Stimulated activated CD4-positive, alpha-beta T cell treated with anti-CD3 and anti-CD28 coated beads, Interleukin-1b, Interleukin-23, amount 100 ng/mL, for 4 hours (primary cell): ENCODE measurements around the gene NGF.
"Not testable (repeated sequence)": the region's sequence is repeated elsewhere in the genome, so short reads cannot be mapped to it uniquely, and the experiment has no call there.

Source experiments
- DNase-seq, 2 donors: peaks; one replicate each; pipeline ENCODE4 v3.0.0-alpha.2; 2020; ENCODE audit warnings: low read depth in 2 of 2

The NGF gene

DNA sequence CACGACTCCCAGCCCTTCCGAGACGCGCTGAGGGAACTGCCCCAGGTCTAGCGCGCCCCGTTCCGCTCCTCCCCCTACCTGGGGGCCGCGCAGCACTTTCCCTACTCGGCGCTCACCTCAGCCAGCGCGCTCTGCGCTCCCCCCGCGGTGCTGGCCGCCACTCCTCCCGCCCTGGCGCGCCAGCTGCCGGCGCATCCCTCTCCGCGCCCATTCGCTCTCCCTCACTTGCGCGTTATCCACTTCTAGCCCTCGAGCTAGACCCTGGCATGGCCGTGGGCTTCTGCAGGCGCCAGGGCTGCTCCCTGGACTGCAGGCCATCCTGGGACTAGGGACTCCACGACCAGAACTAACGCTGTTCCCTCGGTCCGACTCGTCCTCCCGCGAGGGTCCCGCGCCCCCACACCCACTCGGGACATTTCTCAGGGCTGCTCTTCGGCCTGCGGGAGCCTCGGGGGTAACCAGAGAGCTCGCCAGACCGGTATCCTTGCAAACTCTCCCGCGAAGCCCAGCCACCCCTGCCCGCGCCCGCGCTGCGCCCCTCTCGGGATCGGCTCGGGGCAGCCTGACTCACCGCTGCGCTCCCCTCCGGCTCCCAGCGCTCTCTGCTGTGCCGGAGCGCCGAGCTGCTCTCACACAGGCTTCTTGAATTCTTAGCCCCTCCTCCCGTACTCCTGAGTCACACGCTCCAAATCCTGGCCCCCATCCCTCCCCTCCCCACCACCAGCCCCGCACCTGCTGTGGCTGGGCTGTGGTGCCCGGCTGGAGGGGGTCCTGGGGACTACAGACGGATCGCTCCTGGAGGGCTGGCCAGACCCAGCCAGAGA, at the start of gene NGF:
Gene NGF (minus strand): TSS at position 617 of the 824 bp plus-strand sequence. CDS start 51,454 bp downstream, outside the sequence.
- no peak for DNase-seq

DNA sequence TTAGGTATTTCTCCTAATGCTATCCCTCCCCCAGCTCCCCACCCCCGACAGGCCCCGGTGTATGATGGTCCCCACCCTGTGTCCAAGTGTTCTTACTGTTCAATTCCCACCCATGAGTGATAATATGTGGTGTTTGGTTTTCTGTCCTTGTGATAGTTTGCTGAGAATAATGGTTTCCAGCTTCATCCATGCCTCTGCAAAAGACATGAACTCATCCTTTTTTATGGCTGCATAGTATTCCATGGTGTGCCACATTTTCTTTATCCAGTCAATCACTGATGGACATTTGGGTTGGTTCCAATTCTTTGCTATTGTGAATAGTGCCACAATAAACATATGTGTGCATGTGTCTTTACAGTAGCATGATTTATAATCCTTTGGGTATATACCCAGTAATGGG, 45.4 kb upstream of the NGF start:
- not testable (repeated sequence) for DNase-seq

GRCh38 chr1:115379943-115380342, 41.9 kb upstream of the NGF start:
- DNase-seq, result no peak

- DNase-seq, result no peak
Observed at GRCh38 chr1:115377411-115377810, 39.4 kb upstream of the NGF start.

- no peak for DNase-seq
Observed at GRCh38 chr1:115374598-115374997, 36.5 kb upstream of the NGF start.

DNA sequence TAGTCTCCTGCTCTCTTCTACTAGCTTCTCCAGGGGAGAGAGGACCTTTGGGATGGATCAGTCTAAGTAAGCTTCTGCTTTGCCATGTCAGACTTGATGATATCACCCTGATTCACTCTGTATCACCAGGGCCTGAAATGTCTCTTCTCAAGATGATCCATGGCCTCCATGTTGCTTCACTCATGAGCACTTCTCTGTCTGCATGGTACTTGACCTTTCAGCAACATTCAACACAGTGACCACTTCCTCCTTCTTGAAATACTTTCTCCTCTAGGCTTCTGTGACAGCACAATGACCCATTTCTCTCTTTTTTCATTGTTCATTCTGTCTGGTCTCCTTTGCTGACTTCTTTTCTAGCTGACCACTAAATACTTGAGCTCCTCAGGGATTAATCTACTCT, 35.3 kb upstream of the NGF start:
- no peak for DNase-seq

DNA sequence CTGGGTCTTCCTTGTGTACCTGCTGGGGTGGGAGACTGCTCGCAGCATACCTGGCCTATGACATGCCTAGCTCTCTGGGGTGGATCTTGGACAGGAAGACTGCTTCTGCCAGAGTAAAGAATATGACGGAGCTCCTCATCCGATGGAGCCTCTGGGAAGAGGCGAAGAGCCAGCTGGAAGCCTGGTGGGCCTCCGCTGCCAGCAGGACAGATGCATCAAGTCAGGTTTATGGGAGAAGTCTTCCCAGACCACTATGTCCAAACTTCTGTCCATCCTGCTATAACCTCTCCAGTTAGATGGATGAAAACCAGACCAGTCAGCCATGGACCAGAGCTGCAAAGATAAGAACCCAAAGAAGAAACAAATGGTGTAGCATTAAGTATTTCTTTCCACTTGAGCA, 27.7 kb upstream of the NGF start:
- DNase-seq, result no peak

GRCh38 chr1:115364780-115365155, 26.7 kb upstream of the NGF start:
- no peak for DNase-seq

DNA sequence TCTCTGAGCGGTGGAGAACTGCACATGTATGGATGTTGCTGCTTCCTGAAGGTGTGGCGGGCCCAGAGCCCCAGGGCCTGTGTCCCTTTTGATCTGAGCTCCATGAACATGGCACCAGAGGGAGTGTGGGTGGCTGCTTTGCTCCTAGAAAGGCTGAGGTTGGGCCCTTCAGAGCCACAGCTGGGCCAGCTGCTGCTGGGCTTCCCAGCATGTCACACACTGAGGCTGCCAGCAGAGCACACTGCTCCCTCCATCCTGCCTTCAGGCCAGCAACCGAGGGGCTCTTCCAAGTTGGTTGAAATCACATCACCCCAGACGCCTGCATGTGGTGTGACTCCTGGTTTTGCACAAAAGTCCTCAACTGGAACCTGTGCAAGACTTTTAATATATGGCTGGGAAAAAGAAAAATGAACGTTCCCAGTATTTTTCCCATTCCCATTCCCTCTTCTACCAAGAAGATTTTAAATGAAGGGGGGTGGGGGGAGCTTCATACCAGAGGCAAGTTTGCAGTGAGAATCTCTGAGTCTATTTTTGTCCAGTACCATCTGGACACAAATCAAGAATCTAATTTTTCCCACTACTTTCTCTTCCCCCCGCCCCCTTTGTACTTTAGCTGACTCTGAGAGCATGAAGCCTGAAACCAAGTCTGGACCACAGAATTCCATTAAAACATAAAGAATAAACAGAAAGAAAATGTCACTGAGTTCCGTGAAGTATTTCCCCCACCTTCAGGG, 26.2 kb upstream of the NGF start:
- DNase-seq, result no peak

GRCh38 chr1:115363171-115363570, 25.1 kb upstream of the NGF start:
- DNase-seq, result no peak

GRCh38 chr1:115360505-115361129, 22.6 kb upstream of the NGF start:
- not testable (repeated sequence) for DNase-seq

DNA sequence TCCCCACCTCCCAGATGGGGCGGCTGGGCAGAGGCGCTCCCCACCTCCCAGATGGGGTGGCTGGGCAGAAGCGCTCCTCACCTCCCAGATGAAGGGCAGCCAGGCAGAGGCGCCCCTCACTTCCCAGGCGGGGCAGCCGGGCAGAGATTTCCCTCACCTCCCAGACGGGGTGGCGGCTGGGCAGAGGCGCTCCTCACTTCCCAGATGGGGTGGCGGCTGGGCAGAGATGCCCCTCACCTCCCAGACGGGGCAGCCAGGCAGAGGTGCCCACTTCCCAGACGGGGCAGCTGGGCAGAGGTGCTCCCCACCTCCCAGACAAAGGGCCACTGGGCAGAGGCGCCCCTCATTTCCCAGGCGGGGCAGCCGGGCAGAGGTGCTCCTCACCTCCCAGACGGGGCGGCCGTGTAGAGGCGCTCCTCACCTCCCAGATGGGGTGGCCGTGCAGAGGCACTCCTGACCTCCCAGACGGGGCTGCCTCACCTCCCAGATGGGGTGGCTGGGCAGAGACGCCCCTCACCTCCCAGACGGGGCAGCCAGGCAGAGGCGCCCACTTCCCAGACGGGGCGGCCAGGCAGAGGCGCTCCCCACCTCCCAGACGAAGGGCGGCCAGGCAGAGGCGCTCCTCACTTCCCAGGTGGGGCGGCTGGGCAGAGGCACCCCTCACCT, 21.9 kb upstream of the NGF start:
- not testable (repeated sequence) for DNase-seq

GRCh38 chr1:115356356-115356755, 18.3 kb upstream of the NGF start:
- DNase-seq, result no peak

- DNase-seq, result no peak
Observed at GRCh38 chr1:115355069-115355468, 17.0 kb upstream of the NGF start.

- DNase-seq, result no peak
Observed at GRCh38 chr1:115351143-115351542, 13.1 kb upstream of the NGF start.

GRCh38 chr1:115348636-115349035, 10.6 kb upstream of the NGF start:
- DNase-seq, result no peak

GRCh38 chr1:115347282-115347681, 9.2 kb upstream of the NGF start:
- DNase-seq, result no peak

DNA sequence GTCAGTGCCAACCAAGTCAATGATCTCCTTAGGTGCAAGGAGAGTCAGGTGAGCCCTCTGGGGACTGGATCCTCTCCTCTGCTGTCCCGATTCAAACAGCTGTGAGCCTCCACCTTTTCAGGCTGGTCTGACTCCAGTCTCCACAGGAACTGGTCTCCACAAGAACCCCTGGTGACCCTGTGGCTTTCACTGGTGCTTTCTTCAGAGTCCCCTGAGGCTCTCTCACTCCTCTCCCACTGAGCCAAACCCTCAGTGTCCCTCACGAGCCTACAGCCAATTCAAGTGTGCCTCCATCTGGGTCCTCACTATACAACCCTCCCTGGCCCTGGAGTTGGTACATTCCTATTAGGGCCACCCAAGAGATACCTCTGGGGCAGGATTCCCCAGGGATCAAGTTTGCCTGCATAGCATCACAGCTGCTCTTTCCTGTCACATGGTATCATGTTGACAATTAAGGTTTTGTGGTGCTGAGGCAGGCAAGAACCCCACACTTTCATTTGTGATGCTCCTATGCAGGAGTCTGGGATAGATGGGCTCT, 5.2 kb upstream of the NGF start:
- DNase-seq, result no peak

- no peak for DNase-seq
Observed at GRCh38 chr1:115341948-115342347, 3.9 kb upstream of the NGF start.

- DNase-seq, result no peak
Observed at GRCh38 chr1:115340879-115341278, 2.8 kb upstream of the NGF start.

DNA sequence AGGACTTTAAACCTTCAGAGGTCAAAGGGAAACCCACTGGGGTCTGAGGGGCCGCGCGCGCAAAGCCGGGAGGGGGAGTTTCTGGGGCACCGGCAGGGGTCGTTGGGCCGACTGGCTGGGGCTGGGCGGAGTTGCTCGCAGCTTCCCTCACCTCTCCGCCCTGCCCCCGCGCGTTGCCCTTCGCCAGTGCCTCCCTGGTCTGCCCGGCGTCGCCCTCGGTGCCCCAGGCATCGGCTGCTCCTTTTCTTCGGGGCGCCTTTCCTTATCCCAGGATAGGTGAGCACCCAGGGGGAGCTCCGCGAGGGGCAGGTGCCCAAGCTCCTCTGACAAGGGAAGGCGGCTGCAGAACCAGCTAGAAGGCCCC, 390 bp upstream of the NGF start:
- no peak for DNase-seq

DNA sequence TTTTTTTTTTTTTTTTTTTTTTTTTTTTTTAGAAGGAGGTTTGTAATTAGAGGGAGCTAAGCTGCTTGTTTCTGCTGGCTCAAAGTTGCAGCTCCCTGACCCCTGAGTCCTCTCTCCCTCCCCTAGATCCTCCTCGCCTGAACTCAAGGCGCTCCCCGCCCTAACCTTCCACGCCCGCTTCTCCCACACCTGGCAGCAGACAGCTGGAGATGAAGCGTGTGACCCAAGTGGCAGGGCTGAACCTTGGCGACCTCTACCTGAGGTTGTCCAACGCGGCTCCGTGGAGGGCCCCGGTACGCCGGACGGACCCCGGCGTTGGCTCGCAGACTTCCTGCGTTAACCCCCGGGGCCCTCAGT, 795 bp downstream of the NGF start:
- no peak for DNase-seq
